Right lobe of liver (tissue), 6 donors: ENCODE measurements around the gene CNPY4. TPM values are rescaled to one million over a fixed set of nuclear protein-coding genes. Genes with fewer than 3 reads are reported as not detected.

Experiments
- ATAC-seq, 4 donors: fragments of 200-7000 bp; cut with Tn5 transposase; one replicate each; pipeline ENCODE4 v1.9.1; 2020; ENCODE audit warnings: mild to moderate bottlenecking in 4 of 4, moderate library complexity in 4 of 4
- DNase-seq, 3 donors: peaks; one replicate each; pipeline ENCODE4 v3.0.0-alpha.2; 2020
- H3K27ac ChIP-seq, 3 donors: fragments of 200-600 bp; one replicate each; pipeline ENCODE4 v1.8.0; 2022
- H3K27me3 ChIP-seq, 2 donors: fragments of 200-600 bp; one replicate each; pipeline ENCODE4 v1.8.0; 2022
- H3K36me3 ChIP-seq, 4 donors: fragments of 200-600 bp; sonication (generic) in 1 of 4; one replicate each; pipeline versions ENCODE4 v1.5.1 to v1.8.0; 2017 to 2022; ENCODE audit warnings: control low read depth in 1 of 4
- H3K4me1 ChIP-seq, 4 donors: fragments of 200-600 bp; sonication (generic) in 1 of 4; one replicate each; pipeline versions ENCODE4 v1.5.1 to v1.8.0; 2017 to 2022; ENCODE audit warnings: control low read depth in 1 of 4
- H3K4me3 ChIP-seq, 3 donors: fragments of 200-600 bp; one replicate each; pipeline ENCODE4 v1.8.0; 2022
- H3K9me3 ChIP-seq, 4 donors: fragments of 200-600 bp; sonication (generic) in 1 of 4; one replicate each; pipeline versions ENCODE4 v1.5.1 to v1.8.0; 2017 to 2022; ENCODE audit warnings: control low read depth in 1 of 4
- CTCF ChIP-seq, 4 donors: fragments of 200-600 bp in 3 of 4; fragments of 450-650 bp in 1 of 4; IDR thresholded peaks; one replicate each; pipeline versions ENCODE4 v1.5.1 to v1.8.0; 2016 to 2022; ENCODE audit warnings: antibody characterized with exemption in 4 of 4, mild to moderate bottlenecking in 2 of 4
- POLR2A ChIP-seq: fragments of 450-650 bp; IDR thresholded peaks from one replicate; pipeline ENCODE4 v1.6.1; 2017; ENCODE audit warnings: antibody characterized with exemption, mild to moderate bottlenecking
- WGBS: methylation state at CpG from one replicate; pipeline ENCODE4 v1.1.6; 2018; ENCODE audit warnings: low coverage, low lambda C conversion rate; ENCODE audit not compliant: insufficient coverage; ENCODE audit errors: missing lambda C conversion rate; 5-methylcytosine and 5-hydroxymethylcytosine counted together
- intact Hi-C, 2 donors: fragments of 100-400 bp; cut with DNase I; formaldehyde crosslinking; loops; one replicate each; pipeline versions ENCODE4 v1.11.2 to v1.14.1; 2022
- total RNA-seq, 6 experiments: library from RNA; depleted of rRNA in 2 of 6; stranded (reverse); fragments of >200 nt in 2 of 6; fragmentation: NEBNext Ultra II Directional in 3 of 6; extraction: Animal tissue kit (Norgen Biotek cat#: 25700) in 3 of 6; gene quantifications; one replicate each; pipeline versions ENCODE4 v1.1.0 to v1.2.4, GENCODE V29; 2016 to 2023
- donor health status: DM: no; HTN: yes; CAD: no.
- donor health status: DM: no; HTN: no; CAD: no.
- donor health status: DM: no; HTN: no; CAD: no.
- donor health status: DM: no; HTN: yes; CAD: no.
- donor health status: DM: no; HTN: yes; CAD: no.

Gene CNPY4
- total RNA-seq, 6 experiments from 2014 or later, result 2.9 to 4.9 (median 3.9) TPM

DNA sequence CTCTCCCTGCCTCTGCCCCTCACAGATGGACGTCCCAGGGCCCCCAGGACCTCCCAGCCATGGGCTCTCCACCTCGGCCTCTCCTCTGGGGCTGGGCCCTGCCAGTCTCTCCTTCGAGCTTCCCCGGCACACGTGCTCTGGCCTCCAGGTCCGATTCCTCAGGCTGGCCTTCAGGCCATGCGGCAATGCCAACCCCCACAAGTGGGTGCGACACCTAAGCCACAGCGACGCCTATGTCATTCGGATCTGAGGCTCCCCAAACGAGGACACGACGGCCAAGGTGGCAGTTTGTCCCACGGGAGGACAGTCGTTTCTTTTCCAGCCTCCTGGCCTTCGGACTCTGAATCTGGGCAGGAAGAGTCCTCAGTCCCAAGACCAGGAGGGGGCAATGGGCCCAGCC is 12.8 kb upstream of the CNPY4 start:
- no peak for DNase-seq
- intact Hi-C loops, result no loop called here

DNA sequence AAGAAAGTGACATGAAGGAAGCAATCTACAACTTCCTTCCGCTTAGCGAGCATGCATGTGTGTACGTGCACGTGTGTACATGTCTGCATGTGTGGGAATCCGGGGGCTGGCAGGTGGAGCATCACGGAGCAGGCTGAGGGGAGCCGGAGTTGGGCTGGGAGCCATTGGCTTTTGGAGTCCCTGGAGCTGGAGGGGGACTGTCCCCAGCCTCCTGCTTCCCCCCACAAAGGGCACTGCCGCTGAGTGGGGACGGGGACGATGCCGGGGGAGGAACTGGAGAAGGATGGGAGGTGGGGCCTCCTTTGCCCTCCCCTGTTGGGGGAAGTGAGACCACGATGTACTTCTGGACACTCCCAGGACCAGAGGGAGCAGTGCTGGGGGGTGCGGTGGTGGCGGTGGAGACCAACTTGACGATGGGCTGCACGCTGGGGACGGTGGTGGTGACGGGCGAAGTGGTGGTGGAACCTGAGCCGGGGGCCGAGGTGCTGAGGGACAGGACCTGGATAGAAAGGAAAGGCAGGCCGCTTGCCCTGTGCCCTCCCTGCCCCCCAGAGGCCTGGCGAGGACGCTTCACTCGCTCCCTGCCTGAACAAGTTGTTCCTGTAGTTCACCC is 12.2 kb upstream of the CNPY4 start:
- DNase-seq, result no peak
- Histone ChIP-seq H3K4me1 (no peaks in the 10 kb centered on the region), H3K36me3 (peaks cover 0 to 26% (median 3%) of the 10 kb centered on the region in 4 donors), H3K27ac (no peak overlapping the region), H3K4me3 (no peak overlapping the region), H3K9me3 (no peaks in the 10 kb centered on the region), H3K27me3 (no peaks in the 10 kb centered on the region)
- TF ChIP-seq POLR2A (no peak), CTCF (IDR thresholded peaks at IDR 0.05) (no peak)
- intact Hi-C loops, result no loop called here
- WGBS, result 87% methylated on average over 13 of the region's 25 CpGs
- ATAC-seq, result peak in 2 of 4 donors; percentile 5 to 58

More for the DNA sequence above, 12.8 kb upstream of the CNPY4 start:
- Histone ChIP-seq H3K4me1 (no peaks in the 10 kb centered on the region), H3K27me3 (no peaks in the 10 kb centered on the region), H3K9me3 (no peaks in the 10 kb centered on the region), H3K36me3 (peaks cover 0 to 21% (median 2%) of the 10 kb centered on the region in 4 donors), H3K27ac (no peak overlapping the region), H3K4me3 (no peak overlapping the region)
- TF ChIP-seq POLR2A (no peak), CTCF (IDR thresholded peaks at IDR 0.05) (no peak)
- no peak for ATAC-seq
- 67% methylated on average over 8 of the region's 17 CpGs for WGBS

DNA sequence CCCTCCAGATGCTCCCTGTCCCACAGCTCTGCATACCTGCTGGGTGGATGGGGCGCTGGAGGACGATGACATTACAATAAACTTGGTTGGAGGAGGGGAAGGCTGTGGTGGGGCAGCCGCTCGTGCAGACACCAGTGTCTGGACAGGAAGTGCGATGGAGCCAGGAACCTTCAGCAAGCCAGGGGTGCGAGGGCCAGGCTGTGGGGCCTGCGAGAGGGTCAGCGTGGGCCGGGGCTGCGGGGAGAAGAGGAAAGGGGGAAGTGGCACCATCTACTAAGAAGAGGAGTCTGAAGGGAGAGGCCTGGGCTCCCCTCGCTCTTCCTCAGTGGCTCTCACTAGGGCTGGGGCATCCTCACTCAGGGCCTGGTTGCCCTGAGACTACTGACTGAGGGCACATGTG is 11.5 kb upstream of the CNPY4 start:
- TF ChIP-seq CTCF (IDR thresholded peaks at IDR 0.05) (no peak), POLR2A (no peak)
- Histone ChIP-seq H3K27ac (no peak overlapping the region), H3K9me3 (no peaks in the 10 kb centered on the region), H3K27me3 (no peaks in the 10 kb centered on the region), H3K4me1 (no peaks in the 10 kb centered on the region), H3K36me3 (peaks cover 0 to 26% (median 4%) of the 10 kb centered on the region in 4 donors), H3K4me3 (no peak overlapping the region)
- intact Hi-C loops, result no loop called here
- ATAC-seq (peak in 2 of 4 donors; percentile 16 to 42), DNase-seq (no peak)
- 63% methylated on average over 6 of the region's 11 CpGs for WGBS

DNA sequence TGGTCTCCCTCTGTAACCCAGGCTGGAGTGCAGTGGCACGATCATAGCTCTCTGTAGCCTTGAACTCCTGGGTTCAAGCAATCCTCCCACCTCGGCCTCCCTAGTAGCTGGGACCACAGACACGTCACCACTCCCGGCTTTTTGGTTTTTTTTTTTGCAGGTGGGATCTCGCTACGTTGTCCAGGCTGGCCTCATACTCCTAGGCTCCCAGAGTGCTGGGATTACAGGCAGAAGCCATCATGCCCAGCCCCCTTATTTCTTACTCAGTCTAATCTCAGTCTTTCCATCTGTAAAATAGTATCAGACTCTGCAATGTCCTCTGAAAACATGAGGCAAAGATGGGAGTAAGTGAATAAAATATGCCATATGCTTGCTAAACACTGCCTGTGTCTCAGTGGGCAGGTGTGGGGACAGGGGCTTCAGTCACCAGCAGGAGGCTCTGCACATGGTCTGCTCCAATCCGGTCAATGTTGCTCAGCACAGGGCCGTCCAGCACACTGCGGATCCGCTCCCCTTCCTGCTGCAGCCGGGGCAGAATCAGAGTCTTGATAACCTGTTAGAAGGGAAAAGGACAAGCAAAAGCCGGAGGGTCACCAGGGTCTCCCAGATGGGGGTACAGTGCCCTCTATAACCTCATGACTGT is 9.8 kb upstream of the CNPY4 start:
- TF ChIP-seq POLR2A, result no peak
- no peak for TF ChIP-seq CTCF (IDR thresholded peaks at IDR 0.05)
- H3K4me1 ChIP-seq, result no peaks in the 10 kb centered on the region
- ATAC-seq, result no peak
- no peak for DNase-seq
- intact Hi-C loops, result no loop called here
- H3K36me3 ChIP-seq, result peaks cover 0 to 29% (median 5%) of the 10 kb centered on the region in 4 donors
- no peaks in the 10 kb centered on the region for H3K27me3 ChIP-seq
- H3K9me3 ChIP-seq, result no peaks in the 10 kb centered on the region
- no peak overlapping the region for H3K27ac ChIP-seq
- 83% methylated on average over 6 of the region's 12 CpGs for WGBS
- no peak overlapping the region for H3K4me3 ChIP-seq
